Activated naive CD4-positive, alpha-beta T cell (primary cell): ENCODE results near the gene LRPAP1.

Source experiments
- DNase-seq, 4 experiments: peaks; one replicate each; lab custom pipeline; 2025; lab: John Stamatoyannopoulos, UW

LRPAP1 gene

GRCh38 chr4:3485011-3485791, 47.0 kb downstream of the LRPAP1 start:
- DNase-seq: no peak

- no peak for DNase-seq
Observed at GRCh38 chr4:3484057-3484973, 47.9 kb downstream of the LRPAP1 start.

GRCh38 chr4:3483471-3483921, 48.7 kb downstream of the LRPAP1 start:
- DNase-seq: no peak

- DNase-seq: no peak
Observed at GRCh38 chr4:3482707-3483106, 49.5 kb downstream of the LRPAP1 start.

GRCh38 chr4:3481783-3482393, 50.3 kb downstream of the LRPAP1 start:
- DNase-seq: no peak

GRCh38 chr4:3481113-3481531, 51.1 kb downstream of the LRPAP1 start:
- DNase-seq: no peak

- peak; percentile 30 to 70 (median 64) for DNase-seq
Observed at GRCh38 chr4:3480528-3481112, 51.6 kb downstream of the LRPAP1 start.

- DNase-seq: no peak
Observed at GRCh38 chr4:3479358-3480101, 52.7 kb downstream of the LRPAP1 start.

GRCh38 chr4:3478446-3479357, 53.5 kb downstream of the LRPAP1 start:
- no peak for DNase-seq

GRCh38 chr4:3477750-3478430, 54.3 kb downstream of the LRPAP1 start:
- no peak for DNase-seq

GRCh38 chr4:3476936-3477749, 55.1 kb downstream of the LRPAP1 start:
- no peak for DNase-seq

- DNase-seq: no peak
Observed at GRCh38 chr4:3476341-3476747, 55.9 kb downstream of the LRPAP1 start.

- no peak for DNase-seq
Observed at GRCh38 chr4:3475713-3476260, 56.4 kb downstream of the LRPAP1 start.

GRCh38 chr4:3475041-3475712, 57.0 kb downstream of the LRPAP1 start:
- DNase-seq: no peak

- no peak for DNase-seq
Observed at GRCh38 chr4:3473996-3474765, 58.0 kb downstream of the LRPAP1 start.

GRCh38 chr4:3473181-3473950, 58.9 kb downstream of the LRPAP1 start:
- no peak for DNase-seq
